ENCODE results near the gene NDRG4. TPM values are rescaled to one million over a fixed set of nuclear protein-coding genes. Genes with fewer than 3 reads are reported as not detected.
"Not testable (repeated sequence)": the region's sequence is repeated elsewhere in the genome, so short reads cannot be mapped to it uniquely, and the experiment has no call there.

Gene NDRG4
- total and polyA plus RNA-seq, 2 donors from 2014 or later, result 1.7 to 5.7 TPM

DNA sequence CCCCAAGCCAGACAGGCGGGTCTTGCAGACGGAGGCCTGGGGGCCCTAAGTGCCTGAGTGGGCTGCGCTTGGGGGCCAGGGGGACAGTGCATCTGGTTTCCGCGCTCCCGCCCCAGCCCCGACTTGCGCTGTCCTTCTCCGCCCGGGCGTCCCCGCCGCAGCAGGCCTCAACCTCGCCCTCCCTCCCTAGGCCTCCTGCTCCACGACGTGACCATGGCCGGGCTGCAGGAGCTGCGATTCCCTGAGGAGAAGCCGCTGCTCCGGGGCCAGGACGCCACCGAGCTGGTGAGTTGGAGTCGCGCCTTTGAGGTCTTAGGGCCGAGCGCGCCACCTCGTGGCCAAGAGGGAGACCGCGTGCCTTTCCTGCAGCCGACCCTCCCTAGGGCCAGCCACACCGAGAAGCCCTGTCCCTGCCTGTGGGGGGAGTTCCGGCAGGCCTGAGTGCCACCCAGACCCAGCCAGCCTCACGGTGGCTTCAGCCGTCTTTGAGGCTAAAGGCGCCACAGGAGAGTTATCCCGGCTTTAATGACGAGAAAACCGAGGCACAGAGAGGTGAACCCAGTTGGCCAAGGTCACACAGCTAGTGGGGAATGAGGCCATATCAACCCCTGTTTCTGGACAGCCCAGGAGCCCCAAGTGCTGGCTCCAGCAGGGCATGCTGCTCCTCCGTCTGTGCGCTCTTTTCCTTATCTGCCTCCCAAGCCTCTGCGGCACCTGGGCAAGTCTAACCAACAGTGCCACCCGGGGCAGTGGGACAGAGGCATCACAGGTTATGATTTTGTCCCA, 12.2 kb upstream of the NDRG4 start:
- TF ChIP-seq, protein P1, sequence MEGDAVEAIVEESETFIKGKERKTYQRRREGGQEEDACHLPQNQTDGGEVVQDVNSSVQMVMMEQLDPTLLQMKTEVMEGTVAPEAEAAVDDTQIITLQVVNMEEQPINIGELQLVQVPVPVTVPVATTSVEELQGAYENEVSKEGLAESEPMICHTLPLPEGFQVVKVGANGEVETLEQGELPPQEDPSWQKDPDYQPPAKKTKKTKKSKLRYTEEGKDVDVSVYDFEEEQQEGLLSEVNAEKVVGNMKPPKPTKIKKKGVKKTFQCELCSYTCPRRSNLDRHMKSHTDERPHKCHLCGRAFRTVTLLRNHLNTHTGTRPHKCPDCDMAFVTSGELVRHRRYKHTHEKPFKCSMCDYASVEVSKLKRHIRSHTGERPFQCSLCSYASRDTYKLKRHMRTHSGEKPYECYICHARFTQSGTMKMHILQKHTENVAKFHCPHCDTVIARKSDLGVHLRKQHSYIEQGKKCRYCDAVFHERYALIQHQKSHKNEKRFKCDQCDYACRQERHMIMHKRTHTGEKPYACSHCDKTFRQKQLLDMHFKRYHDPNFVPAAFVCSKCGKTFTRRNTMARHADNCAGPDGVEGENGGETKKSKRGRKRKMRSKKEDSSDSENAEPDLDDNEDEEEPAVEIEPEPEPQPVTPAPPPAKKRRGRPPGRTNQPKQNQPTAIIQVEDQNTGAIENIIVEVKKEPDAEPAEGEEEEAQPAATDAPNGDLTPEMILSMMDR (IDR thresholded peaks at IDR 0.05; ENCODE audit: borderline replicate concordance, extremely low read depth, insufficient read depth), result peak; percentile 79
- Histone ChIP-seq H3K4me1 (ENCODE audit: control insufficient read depth in 2 of 3, insufficient read depth in 2 of 3, low read depth in 1 of 3, low read length in 3 of 3) (peaks cover 0 to 3% (median 0%) of the 10 kb centered on the region in 3 donors), H3K27me3 (ENCODE audit: control insufficient read depth, insufficient read depth, low read length) (no peaks in the 10 kb centered on the region), H3K9ac (ENCODE audit: low read length in 3 of 3) (no peak overlapping the region), H3K4me3 (ENCODE audit: low read length in 3 of 3) (no peak overlapping the region), H3K9me3 (ENCODE audit: control insufficient read depth in 2 of 3, insufficient read depth in 1 of 3, low read length in 3 of 3) (no peaks in the 10 kb centered on the region), H3K36me3 (ENCODE audit: control insufficient read depth in 2 of 3, insufficient read depth in 3 of 3, low read length in 3 of 3) (no peaks in the 10 kb centered on the region), H3K27ac (ENCODE audit: low read depth in 2 of 2, low read length in 2 of 2) (no peak overlapping the region)
- intact Hi-C loops (cut with DNase I), result no loop called here
- DNase-seq (peak; percentile 90 to 95 (median 92)), FAIRE-seq (no peak)

DNA sequence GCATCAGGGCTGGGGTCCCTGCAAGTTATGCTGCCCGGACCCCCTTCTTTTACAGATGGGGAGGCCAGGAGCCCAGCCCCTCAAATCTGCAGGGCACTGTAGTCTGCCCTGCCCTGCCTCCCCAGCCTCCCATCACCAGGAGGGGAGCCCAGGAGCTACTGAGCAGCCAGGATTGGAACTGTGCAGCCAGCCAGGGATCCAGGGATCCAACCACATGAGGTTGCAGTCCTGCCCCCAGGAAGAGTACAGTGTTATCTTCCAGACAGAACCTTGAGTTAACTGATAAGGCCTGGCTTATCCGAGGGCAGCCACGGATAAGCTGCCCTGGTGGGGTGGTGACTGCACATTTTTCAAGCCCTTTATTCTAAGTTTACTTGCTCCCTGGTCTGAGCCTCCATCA, 11.4 kb upstream of the NDRG4 start:
- Histone ChIP-seq H3K9ac (ENCODE audit: low read length in 3 of 3) (no peak overlapping the region), H3K27me3 (ENCODE audit: control insufficient read depth, insufficient read depth, low read length) (no peaks in the 10 kb centered on the region), H3K9me3 (ENCODE audit: control insufficient read depth in 2 of 3, insufficient read depth in 1 of 3, low read length in 3 of 3) (no peaks in the 10 kb centered on the region), H3K27ac (ENCODE audit: low read depth in 2 of 2, low read length in 2 of 2) (no peak overlapping the region), H3K4me1 (ENCODE audit: control insufficient read depth in 2 of 3, insufficient read depth in 2 of 3, low read depth in 1 of 3, low read length in 3 of 3) (peaks cover 0 to 3% (median 0%) of the 10 kb centered on the region in 3 donors), H3K36me3 (ENCODE audit: control insufficient read depth in 2 of 3, insufficient read depth in 3 of 3, low read length in 3 of 3) (no peaks in the 10 kb centered on the region), H3K4me3 (ENCODE audit: low read length in 3 of 3) (no peak overlapping the region)
- TF ChIP-seq, protein P1 (IDR thresholded peaks at IDR 0.05; ENCODE audit: borderline replicate concordance, extremely low read depth, insufficient read depth), result no peak
- intact Hi-C loops (cut with DNase I), result no loop called here
- DNase-seq (peak in 2 of 5 donors; percentile 38 to 41), FAIRE-seq (no peak)

DNA sequence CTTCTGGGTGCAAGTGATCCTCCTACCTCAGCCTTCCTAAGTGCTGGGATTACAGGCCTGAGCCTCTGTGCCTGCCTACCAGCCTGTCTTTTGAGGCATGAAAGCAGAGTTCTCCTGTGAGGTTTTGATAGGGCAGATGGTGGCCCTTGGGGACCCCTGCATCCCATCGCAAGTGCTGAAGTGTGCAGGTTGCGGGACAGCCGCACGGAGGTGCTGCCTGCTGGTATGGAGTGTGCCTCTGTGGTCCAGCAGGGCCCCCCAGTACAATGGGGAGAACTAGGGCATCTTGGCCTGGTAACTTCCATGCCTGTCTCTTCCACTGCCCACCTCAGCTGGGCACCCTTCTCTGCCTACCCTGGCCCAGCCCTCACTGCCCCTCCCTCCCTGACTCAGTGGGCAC, 9.9 kb upstream of the NDRG4 start:
- H3K4me1 ChIP-seq (ENCODE audit: control insufficient read depth in 2 of 3, insufficient read depth in 2 of 3, low read depth in 1 of 3, low read length in 3 of 3), result peaks cover 0 to 3% (median 0%) of the 10 kb centered on the region in 3 donors
- H3K4me3 ChIP-seq (ENCODE audit: low read length in 3 of 3), result no peak overlapping the region
- no peaks in the 10 kb centered on the region for H3K36me3 ChIP-seq (ENCODE audit: control insufficient read depth in 2 of 3, insufficient read depth in 3 of 3, low read length in 3 of 3)
- H3K9ac ChIP-seq (ENCODE audit: low read length in 3 of 3), result no peak overlapping the region
- FAIRE-seq (no peak), DNase-seq (peak in 1 of 5 donors; percentile 53)
- intact Hi-C loops (cut with DNase I), result loop anchor here (5.0 kb wide), 1 partner anchor 153 kb away; no protein-coding TSS in a partner anchor
- no peaks in the 10 kb centered on the region for H3K27me3 ChIP-seq (ENCODE audit: control insufficient read depth, insufficient read depth, low read length)
- no peaks in the 10 kb centered on the region for H3K9me3 ChIP-seq (ENCODE audit: control insufficient read depth in 2 of 3, insufficient read depth in 1 of 3, low read length in 3 of 3)
- H3K27ac ChIP-seq (ENCODE audit: low read depth in 2 of 2, low read length in 2 of 2), result no peak overlapping the region
- TF ChIP-seq, protein P1 (IDR thresholded peaks at IDR 0.05; ENCODE audit: borderline replicate concordance, extremely low read depth, insufficient read depth), result no peak

DNA sequence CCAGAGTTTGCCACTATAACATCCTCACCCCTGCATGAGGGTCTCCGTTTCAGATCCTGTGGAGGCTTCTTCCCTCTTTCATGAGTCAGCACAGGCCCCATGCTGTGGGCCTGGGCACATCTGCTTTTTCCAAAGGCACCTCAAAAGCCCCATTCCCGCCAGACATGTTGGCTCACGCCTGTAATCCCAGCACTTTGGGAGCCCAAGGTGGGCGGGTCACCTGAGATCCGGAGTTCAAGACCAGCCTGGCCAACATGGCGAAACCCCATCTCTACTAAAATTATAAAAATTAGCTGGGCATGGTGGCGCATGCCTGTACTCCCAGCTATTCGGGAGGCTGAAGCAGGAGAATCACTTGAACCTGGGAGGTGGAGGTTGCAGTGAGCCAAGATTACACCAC, 9.4 kb upstream of the NDRG4 start:
- H3K36me3 ChIP-seq (ENCODE audit: control insufficient read depth in 2 of 3, insufficient read depth in 3 of 3, low read length in 3 of 3); H3K27me3 ChIP-seq (ENCODE audit: control insufficient read depth, insufficient read depth, low read length); H3K4me3 ChIP-seq (ENCODE audit: low read length in 3 of 3); H3K9me3 ChIP-seq (ENCODE audit: control insufficient read depth in 2 of 3, insufficient read depth in 1 of 3, low read length in 3 of 3); H3K9ac ChIP-seq (ENCODE audit: low read length in 3 of 3); H3K27ac ChIP-seq (ENCODE audit: low read depth in 2 of 2, low read length in 2 of 2); H3K4me1 ChIP-seq (ENCODE audit: control insufficient read depth in 2 of 3, insufficient read depth in 2 of 3, low read depth in 1 of 3, low read length in 3 of 3); FAIRE-seq: not testable (repeated sequence)
- intact Hi-C loops (cut with DNase I), result loop anchor here (5.0 kb wide), 1 partner anchor 153 kb away; no protein-coding TSS in a partner anchor
- peak in 1 of 5 donors; percentile 18 for DNase-seq

Data from kidney (tissue), 14 donors.